H1 (cell line): ENCODE results near the gene MRPL9. TPM values are rescaled to one million over a fixed set of nuclear protein-coding genes. Genes with fewer than 3 reads are reported as not detected.

ENCODE experiments used
- CEBPB ChIP-seq: IDR thresholded peaks from 2 replicates; pipeline ENCODE4 v1.6.1; 2012; ENCODE audit warnings: low read depth, low read length
- CHD7 ChIP-seq: fragments of 300-600 bp; sonication (generic); IDR thresholded peaks from 2 replicates; pipeline ENCODE4 v1.7.1; 2012; ENCODE audit warnings: low read length, moderate library complexity, mild to moderate bottlenecking, inconsistent platforms; ENCODE audit not compliant: insufficient replicate concordance
- CREB1 ChIP-seq: IDR thresholded peaks from 2 replicates; pipeline ENCODE4 v1.6.1; 2012; ENCODE audit warnings: inconsistent platforms
- HDAC6 ChIP-seq: IDR thresholded peaks from one replicate; pipeline ENCODE4 v1.7.1; 2012; ENCODE audit warnings: low read depth, mild to moderate bottlenecking, inconsistent platforms, low read length, moderate library complexity
- JUN ChIP-seq: IDR thresholded peaks from 2 replicates; pipeline ENCODE4 v1.6.1; 2011; ENCODE audit warnings: low read depth, mild to moderate bottlenecking, improper control_type of control experiment, low read length
- RAD21 ChIP-seq, 2 experiments: IDR thresholded peaks in 1 of 2; conservative IDR thresholded peaks in 1 of 2; 2 replicates each; pipeline ENCODE4 v1.6.1; 2011; ENCODE audit warnings: low read depth in 2 of 2, low read length in 2 of 2, improper control_type of control experiment in 1 of 2, inconsistent platforms in 1 of 2, mild to moderate bottlenecking in 1 of 2, moderate library complexity in 1 of 2
- SIN3A ChIP-seq, 2 experiments: IDR thresholded peaks in 1 of 2; conservative IDR thresholded peaks in 1 of 2; 2 replicates each; pipeline ENCODE4 v1.6.1; 2011 to 2012; ENCODE audit warnings: low read length in 2 of 2, improper control_type of control experiment in 1 of 2, low read depth in 1 of 2, mild to moderate bottlenecking in 1 of 2
- SP4 ChIP-seq: IDR thresholded peaks from 2 replicates; pipeline ENCODE4 v1.6.1; 2012; ENCODE audit warnings: low read length, inconsistent platforms
- polyA plus RNA-seq, 7 experiments: library from polyadenylated mRNA; depleted of rRNA in 3 of 7; stranded (reverse) in 5 of 7; unstranded in 2 of 7; fragments of >200 nt in 5 of 7; fragments of 200-250 nt in 2 of 7; gene quantifications; 1 replicate in 5 of 7; 2 replicates in 1 of 7; 4 replicates in 1 of 7; pipeline versions ENCODE4 v1.2.1 to v1.2.3, GENCODE V29; 2011 to 2013; ENCODE audit warnings: missing spikeins in 2 of 7, mixed read lengths in 2 of 7
- total RNA-seq: library from RNA; stranded (reverse); fragmentation: NEBNext Ultra II Directional; extraction: Animal tissue kit (Norgen Biotek cat#: 25700); gene quantifications from 2 replicates; pipeline ENCODE4 v1.2.1, GENCODE V29; 2021

Gene MRPL9
- total and polyA plus RNA-seq, 2 of the 8 experiments (the other 6 are each of a cell fraction or from before 2014, with no cell fraction given), result 74.9 to 113 TPM

- TF ChIP-seq CHD7, result no peak
- no peak for TF ChIP-seq SP4
- TF ChIP-seq RAD21 (IDR thresholded peaks at IDR 0.05 in 1 of 2, conservative IDR thresholded peaks at IDR 0.05 in 1 of 2; ENCODE audit: low read depth in 2 of 2, low read length in 2 of 2), result peak; percentile 41 to 51
- TF ChIP-seq HDAC6, result no peak
- TF ChIP-seq CREB1, result peak; percentile 26; the same call in 1 of the 2 replicates
- TF ChIP-seq CEBPB, result no peak
- peak; percentile 30 to 60; a peak in 2 of 4 replicates for TF ChIP-seq SIN3A (conservative IDR thresholded peaks at IDR 0.05 in 1 of 2, IDR thresholded peaks at IDR 0.05 in 1 of 2; ENCODE audit: low read depth in 1 of 2, low read length in 2 of 2)
- no peak for TF ChIP-seq JUN
These were observed 47.4 kb downstream of the MRPL9 start (continued) for GRCh38 chr1:151715726-151716404.
